ENCODE data around the gene XK. TPM values are rescaled to one million over a fixed set of nuclear protein-coding genes. Genes with fewer than 3 reads are reported as not detected.

The XK gene
- total RNA-seq, result 2.2 TPM
- long read RNA-seq, full-length matches to known transcripts, result 4 of 4 reads
- long read RNA-seq, partial matches to known transcripts, result 0 of 4 reads
- long read RNA-seq, other reads (novel, unspliced or antisense), result 0 of 4 reads

- Histone ChIP-seq H3K9me3 (no peaks in the 10 kb centered on the region), H3K27ac (peak within 1 kb of the TSS; percentile 69), H3K36me3 (no peaks in the 10 kb centered on the region), H3K4me3 (peak within 1 kb of the TSS; percentile 54), H3K27me3 (ENCODE audit: low read depth) (no peaks in the 10 kb centered on the region), H3K4me1 (no peaks in the 10 kb centered on the region)
- ATAC-seq, result peak; percentile 88 to 90
- intact Hi-C loops (cut with DNase I), result no loop called here
- DNase-seq, result peak; percentile 71
- TF ChIP-seq CTCF (IDR thresholded peaks at IDR 0.05), result no peak
These were observed at the start of gene XK for GRCh38 chrX:37685381-37686359. Gene XK (plus strand): TSS chrX:37685791. CDS start chrX:37685962, 171 bp downstream.

GRCh38 chrX:37638047-37638446 is 47.5 kb upstream of the XK start:
- Histone ChIP-seq H3K36me3 (no peaks in the 10 kb centered on the region), H3K27me3 (ENCODE audit: low read depth) (no peaks in the 10 kb centered on the region), H3K4me1 (no peaks in the 10 kb centered on the region), H3K4me3 (no peak overlapping the region), H3K9me3 (no peaks in the 10 kb centered on the region), H3K27ac (no peak overlapping the region)
- intact Hi-C loops (cut with DNase I), result no loop called here
- ATAC-seq (no peak), DNase-seq (no peak)
- no peak for TF ChIP-seq CTCF (IDR thresholded peaks at IDR 0.05)

GRCh38 chrX:37640142-37640541 is 45.4 kb upstream of the XK start:
- DNase-seq (no peak), ATAC-seq (no peak)
- Histone ChIP-seq H3K36me3 (no peaks in the 10 kb centered on the region), H3K4me3 (no peak overlapping the region), H3K27me3 (ENCODE audit: low read depth) (no peaks in the 10 kb centered on the region), H3K27ac (no peak overlapping the region), H3K4me1 (no peaks in the 10 kb centered on the region), H3K9me3 (no peaks in the 10 kb centered on the region)
- intact Hi-C loops (cut with DNase I), result no loop called here
- no peak for TF ChIP-seq CTCF (IDR thresholded peaks at IDR 0.05)

GRCh38 chrX:37641859-37642258 is 43.7 kb upstream of the XK start:
- Histone ChIP-seq H3K4me3 (no peak overlapping the region), H3K4me1 (no peaks in the 10 kb centered on the region), H3K36me3 (no peaks in the 10 kb centered on the region), H3K27me3 (ENCODE audit: low read depth) (no peaks in the 10 kb centered on the region), H3K9me3 (no peaks in the 10 kb centered on the region), H3K27ac (no peak overlapping the region)
- ATAC-seq (no peak), DNase-seq (no peak)
- intact Hi-C loops (cut with DNase I), result no loop called here
- TF ChIP-seq CTCF (IDR thresholded peaks at IDR 0.05), result no peak

- Histone ChIP-seq H3K9me3 (no peaks in the 10 kb centered on the region), H3K27ac (no peak overlapping the region), H3K27me3 (ENCODE audit: low read depth) (no peaks in the 10 kb centered on the region), H3K4me3 (no peak overlapping the region), H3K4me1 (no peaks in the 10 kb centered on the region), H3K36me3 (no peaks in the 10 kb centered on the region)
- no peak for TF ChIP-seq CTCF (IDR thresholded peaks at IDR 0.05)
- ATAC-seq, result no peak
- no peak for DNase-seq
- intact Hi-C loops (cut with DNase I), result no loop called here
These were observed 40.9 kb upstream of the XK start for GRCh38 chrX:37644381-37645305.
